ENCODE measurements around the gene STX1A.
A peak's percentile ranks its signal among the peaks of the same experiment; 100 is the strongest.
"Not testable (repeated sequence)": the region's sequence is repeated elsewhere in the genome, so short reads cannot be mapped to it uniquely, and the experiment has no call there.

The STX1A gene

DNA sequence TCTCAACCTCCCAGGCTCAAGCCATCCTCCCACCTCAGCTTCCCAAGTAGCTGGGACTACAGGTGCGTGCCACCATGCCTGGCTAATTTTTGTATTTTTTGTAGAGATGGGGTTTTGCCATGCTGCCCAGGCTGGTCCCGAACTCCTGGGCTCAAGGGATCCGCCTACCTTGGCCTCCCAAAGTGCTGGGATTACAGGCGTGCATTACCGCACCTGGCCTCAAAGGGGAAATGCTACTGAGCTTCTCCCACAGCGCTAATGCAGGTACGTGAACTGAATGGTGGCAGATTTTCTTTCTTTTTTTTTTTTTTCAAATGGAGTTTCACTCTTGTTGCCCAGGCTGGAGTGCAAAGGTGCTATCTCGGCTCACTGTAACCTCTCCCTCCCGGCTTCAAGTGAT, 43.4 kb downstream of the STX1A start:
- H3K9me3 ChIP-seq (ENCODE audit: insufficient read depth, low read depth, low read length); H3K4me3 ChIP-seq (ENCODE audit: low read length); H3K4me1 ChIP-seq (ENCODE audit: insufficient read depth, low read length); H3K9ac ChIP-seq (ENCODE audit: low read depth, low read length); H3K27me3 ChIP-seq (ENCODE audit: insufficient read depth, low read length); H3K27ac ChIP-seq (ENCODE audit: low read length): not testable (repeated sequence)
- H3K36me3 ChIP-seq (ENCODE audit: insufficient read depth, low read depth, low read length): peaks cover 12% of the 10 kb centered on the region; the same call in 1 of the 2 replicates

- H3K27me3 ChIP-seq (ENCODE audit: insufficient read depth, low read length): no peaks in the 10 kb centered on the region
- no peaks in the 10 kb centered on the region for H3K9me3 ChIP-seq (ENCODE audit: insufficient read depth, low read depth, low read length)
Observed at GRCh38 chr7:73674468-73675124, 44.9 kb downstream of the STX1A start.

DNA sequence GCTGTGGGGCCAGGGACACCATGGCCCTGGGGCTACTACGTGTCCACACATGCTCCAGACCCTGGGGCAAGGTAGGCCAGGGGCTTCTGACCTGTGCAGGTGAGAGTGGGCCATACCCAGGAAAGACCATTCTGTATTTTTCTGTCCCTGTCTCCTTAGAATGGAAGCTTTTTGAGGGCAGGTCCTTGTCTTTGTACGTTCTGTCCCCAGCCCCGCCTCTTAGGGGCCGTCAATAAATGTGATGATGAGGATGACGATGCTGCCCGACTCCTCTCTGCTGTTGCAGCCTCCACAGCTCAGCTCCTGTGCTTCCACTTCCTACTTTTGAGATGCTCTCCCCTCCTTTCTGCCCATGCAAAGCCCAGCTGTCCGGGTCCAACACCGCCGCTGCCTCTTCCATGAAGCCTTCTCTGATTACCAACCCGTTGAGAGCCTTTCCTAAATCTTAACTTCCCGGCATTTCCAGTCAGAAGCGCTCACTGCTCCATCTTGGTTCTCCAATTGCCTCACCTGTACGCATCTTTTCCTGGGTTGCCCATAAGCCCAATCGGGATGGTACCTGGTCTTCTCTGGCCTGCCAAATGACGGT, 47.5 kb downstream of the STX1A start:
- no peaks in the 10 kb centered on the region for H3K4me1 ChIP-seq (ENCODE audit: insufficient read depth, low read length)
- no peaks in the 10 kb centered on the region for H3K36me3 ChIP-seq (ENCODE audit: insufficient read depth, low read depth, low read length)
- H3K9ac ChIP-seq (ENCODE audit: low read depth, low read length): no peak overlapping the region
- no peak overlapping the region for H3K4me3 ChIP-seq (ENCODE audit: low read length)
- no peak overlapping the region for H3K27ac ChIP-seq (ENCODE audit: low read length)
- H3K27me3 ChIP-seq (ENCODE audit: insufficient read depth, low read length): peaks cover 12% of the 10 kb centered on the region
- no peaks in the 10 kb centered on the region for H3K9me3 ChIP-seq (ENCODE audit: insufficient read depth, low read depth, low read length)

More at GRCh38 chr7:73674468-73675124, 44.9 kb downstream of the STX1A start:
- H3K9ac ChIP-seq (ENCODE audit: low read depth, low read length): no peak overlapping the region
- peaks cover 12% of the 10 kb centered on the region; the same call in 1 of the 2 replicates for H3K36me3 ChIP-seq (ENCODE audit: insufficient read depth, low read depth, low read length)
- H3K4me1 ChIP-seq (ENCODE audit: insufficient read depth, low read length): no peaks in the 10 kb centered on the region
- no peak overlapping the region for H3K4me3 ChIP-seq (ENCODE audit: low read length)
- H3K27ac ChIP-seq (ENCODE audit: low read length): no peak overlapping the region

DNA sequence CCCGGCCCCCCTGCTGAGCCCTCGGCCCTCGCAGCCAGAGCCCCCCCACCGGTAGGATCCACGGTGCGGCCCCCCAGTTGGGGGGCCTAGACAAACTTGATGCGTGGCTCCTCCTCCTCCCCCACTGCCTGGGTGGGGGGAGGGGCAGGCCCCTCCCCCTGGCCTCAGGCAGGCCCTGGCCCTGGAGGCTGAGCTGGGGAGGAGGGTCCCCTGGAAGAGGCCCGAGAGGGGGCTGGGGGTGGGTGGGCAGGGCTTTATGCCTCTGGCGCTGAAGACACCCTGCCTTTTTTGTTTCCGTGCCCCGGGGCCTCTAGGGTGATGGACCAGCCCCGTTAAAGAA, 48.2 kb downstream of the STX1A start:
- H3K27me3 ChIP-seq (ENCODE audit: insufficient read depth, low read length): peaks cover 12% of the 10 kb centered on the region
- H3K9ac ChIP-seq (ENCODE audit: low read depth, low read length): no peak overlapping the region
- H3K4me1 ChIP-seq (ENCODE audit: insufficient read depth, low read length): no peaks in the 10 kb centered on the region
- no peak overlapping the region for H3K27ac ChIP-seq (ENCODE audit: low read length)
- H3K4me3 ChIP-seq (ENCODE audit: low read length): no peak overlapping the region
- no peaks in the 10 kb centered on the region for H3K9me3 ChIP-seq (ENCODE audit: insufficient read depth, low read depth, low read length)
- no peaks in the 10 kb centered on the region for H3K36me3 ChIP-seq (ENCODE audit: insufficient read depth, low read depth, low read length)

DNA sequence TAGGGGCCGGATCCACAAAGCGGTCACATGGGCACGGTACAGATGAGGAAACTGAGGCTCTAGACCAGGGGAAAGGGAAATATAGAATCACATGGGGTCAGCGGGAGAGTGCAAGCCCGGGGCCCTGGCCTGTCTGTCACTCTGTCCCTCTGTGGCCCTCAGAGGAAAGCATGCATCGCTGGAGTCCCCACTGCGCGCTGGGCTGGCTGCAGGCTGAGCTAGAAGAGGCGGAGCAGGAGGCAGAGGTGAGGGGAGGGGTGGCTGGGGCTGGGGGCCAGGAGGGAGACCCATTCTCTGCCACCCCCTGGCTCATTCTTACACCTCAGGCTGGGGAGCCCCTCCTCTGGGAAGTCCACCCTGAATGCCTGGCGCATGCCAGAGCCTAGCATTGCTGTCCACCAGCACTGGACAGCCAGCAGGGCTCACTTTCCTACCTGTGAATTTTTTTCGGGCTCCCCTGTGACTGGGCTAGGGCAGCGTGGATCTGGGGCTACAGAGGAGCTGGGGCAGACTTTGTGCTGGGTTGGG, 49.5 kb downstream of the STX1A start:
- H3K27ac ChIP-seq (ENCODE audit: low read length): no peak overlapping the region
- H3K4me3 ChIP-seq (ENCODE audit: low read length): no peak overlapping the region
- no peaks in the 10 kb centered on the region for H3K36me3 ChIP-seq (ENCODE audit: insufficient read depth, low read depth, low read length)
- H3K4me1 ChIP-seq (ENCODE audit: insufficient read depth, low read length): peaks cover 4% of the 10 kb centered on the region; the same call in 1 of the 2 replicates
- no peaks in the 10 kb centered on the region for H3K9me3 ChIP-seq (ENCODE audit: insufficient read depth, low read depth, low read length)
- H3K27me3 ChIP-seq (ENCODE audit: insufficient read depth, low read length): peaks cover 19% of the 10 kb centered on the region
- H3K9ac ChIP-seq (ENCODE audit: low read depth, low read length): no peak overlapping the region

DNA sequence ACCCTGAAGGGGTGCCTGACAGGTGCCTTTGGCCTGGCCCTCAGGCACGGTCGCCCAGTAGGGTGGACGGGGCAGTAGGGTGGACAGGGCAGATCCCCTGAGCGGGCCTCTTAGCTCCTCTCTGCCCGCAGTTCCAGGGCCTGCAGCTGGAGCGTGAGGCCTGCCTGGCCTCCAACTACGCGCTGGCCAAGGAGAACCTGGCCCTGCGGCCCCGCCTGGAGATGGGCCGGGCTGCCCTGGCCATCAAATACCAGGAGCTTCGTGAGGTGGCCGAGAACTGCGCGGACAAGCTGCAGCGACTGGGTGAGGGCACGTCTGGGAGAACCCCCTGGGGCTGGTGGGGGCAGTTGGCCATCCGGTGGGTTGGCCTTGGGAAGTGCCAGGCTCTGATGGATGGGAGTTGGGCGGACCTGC, 50.2 kb downstream of the STX1A start:
- Histone ChIP-seq H3K4me1 (ENCODE audit: insufficient read depth, low read length) (peaks cover 4% of the 10 kb centered on the region; the same call in 1 of the 2 replicates), H3K4me3 (ENCODE audit: low read length) (no peak overlapping the region), H3K27ac (ENCODE audit: low read length) (no peak overlapping the region), H3K9me3 (ENCODE audit: insufficient read depth, low read depth, low read length) (no peaks in the 10 kb centered on the region), H3K27me3 (ENCODE audit: insufficient read depth, low read length) (peaks cover 19% of the 10 kb centered on the region), H3K9ac (ENCODE audit: low read depth, low read length) (no peak overlapping the region), H3K36me3 (ENCODE audit: insufficient read depth, low read depth, low read length) (no peaks in the 10 kb centered on the region)

- Histone ChIP-seq H3K9me3 (ENCODE audit: insufficient read depth, low read depth, low read length) (no peaks in the 10 kb centered on the region), H3K36me3 (ENCODE audit: insufficient read depth, low read depth, low read length) (no peaks in the 10 kb centered on the region), H3K4me3 (ENCODE audit: low read length) (peak overlapping the region; percentile 60; the same call in 1 of the 2 replicates), H3K4me1 (ENCODE audit: insufficient read depth, low read length) (peaks cover 4% of the 10 kb centered on the region; the same call in 1 of the 2 replicates), H3K27me3 (ENCODE audit: insufficient read depth, low read length) (peaks cover 19% of the 10 kb centered on the region), H3K27ac (ENCODE audit: low read length) (no peak overlapping the region), H3K9ac (ENCODE audit: low read depth, low read length) (no peak overlapping the region)
Observed at GRCh38 chr7:73668886-73669230, 50.6 kb downstream of the STX1A start.

GRCh38 chr7:73668103-73668885, 51.2 kb downstream of the STX1A start:
- peaks cover 19% of the 10 kb centered on the region for H3K27me3 ChIP-seq (ENCODE audit: insufficient read depth, low read length)
- no peak overlapping the region for H3K9ac ChIP-seq (ENCODE audit: low read depth, low read length)
- peaks cover 4% of the 10 kb centered on the region; the same call in 1 of the 2 replicates for H3K4me1 ChIP-seq (ENCODE audit: insufficient read depth, low read length)
- H3K36me3 ChIP-seq (ENCODE audit: insufficient read depth, low read depth, low read length): no peaks in the 10 kb centered on the region
- H3K27ac ChIP-seq (ENCODE audit: low read length): no peak overlapping the region
- H3K9me3 ChIP-seq (ENCODE audit: insufficient read depth, low read depth, low read length): no peaks in the 10 kb centered on the region
- H3K4me3 ChIP-seq (ENCODE audit: low read length): peak overlapping the region; percentile 60

DNA sequence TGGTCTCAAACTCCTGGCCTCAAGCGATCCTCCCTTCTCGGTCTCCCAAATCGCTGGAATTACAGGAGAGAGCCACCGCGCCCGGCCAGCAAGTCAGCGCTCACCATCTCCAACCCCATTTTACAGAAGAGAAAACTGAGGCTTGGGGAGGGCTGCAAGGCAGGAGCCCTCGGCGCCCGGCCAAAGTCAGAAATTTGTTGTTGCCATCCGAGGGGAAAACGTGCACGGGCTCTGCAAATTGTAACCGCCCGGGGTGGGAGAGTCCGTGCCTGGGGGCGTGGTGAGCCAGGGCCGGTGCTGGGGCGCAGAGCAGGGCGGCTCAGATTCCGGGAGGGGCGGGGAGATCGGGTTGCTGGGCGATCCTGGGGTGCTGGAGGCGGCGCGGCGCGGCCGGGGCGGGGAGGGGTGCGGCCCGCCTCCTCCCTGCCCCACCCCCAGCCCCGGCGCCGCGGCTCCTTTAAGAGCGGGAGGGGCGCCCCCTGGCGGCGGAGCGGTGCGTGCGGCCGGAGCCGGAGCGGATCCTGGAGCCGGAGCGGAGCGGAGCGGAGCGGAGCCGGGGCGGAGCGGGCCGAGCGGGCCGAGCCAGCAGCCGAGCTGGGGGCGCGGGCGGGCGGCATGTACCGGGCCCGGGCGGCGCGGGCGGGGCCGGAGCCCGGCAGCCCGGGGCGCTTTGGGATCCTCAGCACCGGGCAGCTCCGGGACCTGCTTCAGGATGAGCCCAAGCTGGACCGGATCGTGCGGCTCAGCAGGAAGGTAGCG, 51.9 kb downstream of the STX1A start, which contains the start of gene VPS37D:
VPS37D (plus strand) TSS at position 488 of the 759 bp plus-strand sequence; CDS start at position 616, 128 bp downstream.
- Histone ChIP-seq H3K9ac (ENCODE audit: low read depth, low read length) (no peak within 1 kb of the TSS), H3K27me3 (ENCODE audit: insufficient read depth, low read length) (peaks cover 19% of the 10 kb centered on the region), H3K9me3 (ENCODE audit: insufficient read depth, low read depth, low read length) (no peaks in the 10 kb centered on the region), H3K4me3 (ENCODE audit: low read length) (peak within 1 kb of the TSS; percentile 60), H3K4me1 (ENCODE audit: insufficient read depth, low read length) (peaks cover 4% of the 10 kb centered on the region; the same call in 1 of the 2 replicates), H3K36me3 (ENCODE audit: insufficient read depth, low read depth, low read length) (no peaks in the 10 kb centered on the region), H3K27ac (ENCODE audit: low read length) (no peak within 1 kb of the TSS)

- no peak overlapping the region for H3K9ac ChIP-seq (ENCODE audit: low read depth, low read length)
- peaks cover 4% of the 10 kb centered on the region; the same call in 1 of the 2 replicates for H3K4me1 ChIP-seq (ENCODE audit: insufficient read depth, low read length)
- H3K27me3 ChIP-seq (ENCODE audit: insufficient read depth, low read length): peaks cover 7% of the 10 kb centered on the region; the same call in 1 of the 2 replicates
- H3K9me3 ChIP-seq (ENCODE audit: insufficient read depth, low read depth, low read length): no peaks in the 10 kb centered on the region
- no peak overlapping the region for H3K27ac ChIP-seq (ENCODE audit: low read length)
- no peak overlapping the region for H3K4me3 ChIP-seq (ENCODE audit: low read length)
- no peaks in the 10 kb centered on the region for H3K36me3 ChIP-seq (ENCODE audit: insufficient read depth, low read depth, low read length)
Observed at GRCh38 chr7:73663033-73663432, 56.4 kb downstream of the STX1A start.

GRCh38 chr7:73660594-73660993, 58.9 kb downstream of the STX1A start:
- not testable (repeated sequence) for H3K36me3 ChIP-seq (ENCODE audit: insufficient read depth, low read depth, low read length); H3K4me3 ChIP-seq (ENCODE audit: low read length); H3K4me1 ChIP-seq (ENCODE audit: insufficient read depth, low read length); H3K27ac ChIP-seq (ENCODE audit: low read length); H3K9ac ChIP-seq (ENCODE audit: low read depth, low read length); H3K27me3 ChIP-seq (ENCODE audit: insufficient read depth, low read length); H3K9me3 ChIP-seq (ENCODE audit: insufficient read depth, low read depth, low read length)
